NCI-H748 (cell line): ENCODE data around the gene MCL1.

Experiments used
- DNase-seq: peaks from one replicate; lab custom pipeline; 2025; ENCODE audit not compliant: unreplicated experiment; lab: John Stamatoyannopoulos, UW

The MCL1 gene

DNA sequence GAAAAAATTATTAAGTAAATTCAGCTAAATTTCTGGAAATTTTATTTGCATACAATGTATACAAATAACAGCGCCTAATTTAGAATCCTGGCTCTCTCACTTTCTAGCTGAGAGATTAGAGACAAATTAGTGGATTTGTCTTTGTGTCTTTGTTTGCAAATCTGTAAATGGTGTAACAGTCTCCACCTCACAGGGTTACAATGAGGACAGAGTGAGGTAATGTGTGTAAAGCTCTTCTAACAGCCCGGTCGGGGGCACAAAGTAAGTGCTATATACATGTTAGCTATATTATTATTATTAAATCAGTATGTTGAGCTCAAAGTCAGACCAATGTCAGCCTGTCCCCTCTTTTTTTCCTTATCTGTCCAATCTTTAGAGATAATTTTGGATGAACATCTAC is 35.2 kb downstream of the MCL1 start:
- DNase-seq = peak; percentile 84

- DNase-seq = peak; percentile 97
Observed at GRCh38 chr1:150543500-150544143, 35.8 kb downstream of the MCL1 start.

DNA sequence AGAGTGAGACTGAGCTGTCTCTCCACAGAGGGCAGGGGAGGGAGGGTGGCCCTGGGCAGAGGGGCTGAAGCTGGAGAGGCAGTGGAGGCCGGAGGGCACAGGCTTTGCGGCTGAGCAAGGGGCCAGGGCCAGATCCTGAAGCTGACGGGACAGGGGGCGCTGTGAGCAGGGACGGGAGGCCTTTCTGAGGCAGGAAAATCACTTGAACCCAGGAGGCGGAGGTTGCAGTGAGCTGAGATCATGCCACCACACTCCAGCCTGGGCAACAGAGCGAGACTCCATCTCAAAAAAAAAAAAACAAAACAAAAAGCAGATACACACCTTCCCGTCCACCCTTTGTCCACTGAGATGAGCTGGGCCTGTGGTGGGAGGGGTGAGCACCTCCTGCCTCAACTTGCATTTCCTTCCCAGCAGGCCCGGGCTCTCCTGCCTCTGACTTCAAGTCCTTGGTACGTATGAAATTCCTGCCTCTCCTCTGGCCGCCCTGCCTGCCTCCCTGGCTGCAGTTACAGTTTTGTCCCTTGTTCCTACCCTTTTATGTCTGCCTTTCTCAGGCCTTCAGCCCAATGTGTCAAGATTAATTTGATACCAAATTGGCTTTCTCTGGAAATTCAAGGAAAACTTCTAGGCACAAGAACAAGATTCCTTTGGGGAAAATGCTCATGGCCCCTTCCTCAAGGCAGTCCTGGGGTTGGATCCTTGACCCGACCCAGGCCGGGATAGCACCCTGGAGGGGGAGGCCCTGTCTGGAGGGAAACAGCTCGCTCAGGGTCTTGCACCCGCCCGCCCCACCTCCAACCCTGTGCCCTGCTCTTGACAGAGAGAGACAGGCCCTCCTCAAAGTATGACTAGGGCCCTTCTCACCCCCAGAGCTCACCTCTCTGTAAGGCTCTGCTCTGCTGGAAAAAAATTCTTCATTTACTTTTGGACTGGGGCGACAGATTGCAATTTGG is 41.4 kb downstream of the MCL1 start:
- DNase-seq = no peak

- no peak for DNase-seq
Observed at GRCh38 chr1:150536836-150537731, 42.3 kb downstream of the MCL1 start.

DNA sequence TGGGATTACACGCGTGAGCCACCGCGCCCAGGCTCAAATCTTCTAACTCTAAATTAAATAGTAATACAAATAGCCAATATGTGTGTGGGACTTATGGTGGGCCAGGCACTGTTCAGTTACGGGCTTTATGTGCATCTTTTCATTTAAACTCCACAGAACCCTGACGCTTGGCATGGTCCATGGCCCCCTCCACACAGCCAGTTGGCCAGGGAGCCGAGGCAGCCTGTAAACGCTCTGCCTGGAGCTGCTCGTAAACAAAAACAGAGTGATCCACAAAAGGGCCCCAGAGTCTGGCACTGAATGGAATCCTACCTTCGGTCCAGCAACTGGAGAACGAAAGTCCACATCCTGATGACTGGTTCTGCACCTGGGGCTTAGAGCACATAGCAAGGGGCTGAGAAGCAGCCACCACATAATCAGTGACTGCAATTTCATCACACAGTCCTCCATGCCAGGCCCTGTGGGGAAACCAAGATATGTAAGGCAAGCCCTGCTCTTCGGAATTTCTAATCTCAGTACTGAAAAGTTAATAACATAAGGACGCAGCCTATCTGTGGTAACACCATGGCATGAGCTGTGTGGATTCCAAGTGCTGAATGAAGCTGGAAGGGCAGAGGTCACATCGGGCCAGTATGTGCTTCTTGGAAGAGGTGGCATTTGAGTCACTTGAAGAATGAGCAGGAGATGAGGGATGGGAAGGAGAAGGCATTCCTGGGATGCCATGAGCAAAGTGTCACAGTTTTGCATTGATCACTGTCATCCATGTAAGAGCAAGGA is 43.7 kb downstream of the MCL1 start:
- no peak for DNase-seq

GRCh38 chr1:150534002-150534401 is 45.4 kb downstream of the MCL1 start:
- DNase-seq = no peak

DNA sequence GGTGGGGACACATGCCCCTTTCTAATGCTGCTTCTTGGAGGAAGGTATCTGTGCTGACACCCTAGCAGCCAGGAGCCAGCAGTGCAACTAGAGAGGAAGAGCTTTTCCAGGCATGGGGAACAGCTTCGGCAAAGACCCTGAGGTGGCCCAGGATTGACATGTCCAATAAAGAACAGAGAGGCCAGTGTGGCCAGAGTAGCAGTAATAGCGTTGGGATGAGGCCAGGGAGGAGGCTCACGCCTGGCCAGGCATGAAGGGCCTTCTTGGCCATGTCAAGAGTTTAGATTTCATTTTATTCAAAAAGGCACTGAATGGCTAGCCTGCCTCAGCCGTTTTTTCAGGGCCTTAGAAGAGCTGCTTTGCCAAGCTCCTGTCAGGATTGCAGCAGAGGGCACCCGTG is 46.5 kb downstream of the MCL1 start:
- DNase-seq = no peak

DNA sequence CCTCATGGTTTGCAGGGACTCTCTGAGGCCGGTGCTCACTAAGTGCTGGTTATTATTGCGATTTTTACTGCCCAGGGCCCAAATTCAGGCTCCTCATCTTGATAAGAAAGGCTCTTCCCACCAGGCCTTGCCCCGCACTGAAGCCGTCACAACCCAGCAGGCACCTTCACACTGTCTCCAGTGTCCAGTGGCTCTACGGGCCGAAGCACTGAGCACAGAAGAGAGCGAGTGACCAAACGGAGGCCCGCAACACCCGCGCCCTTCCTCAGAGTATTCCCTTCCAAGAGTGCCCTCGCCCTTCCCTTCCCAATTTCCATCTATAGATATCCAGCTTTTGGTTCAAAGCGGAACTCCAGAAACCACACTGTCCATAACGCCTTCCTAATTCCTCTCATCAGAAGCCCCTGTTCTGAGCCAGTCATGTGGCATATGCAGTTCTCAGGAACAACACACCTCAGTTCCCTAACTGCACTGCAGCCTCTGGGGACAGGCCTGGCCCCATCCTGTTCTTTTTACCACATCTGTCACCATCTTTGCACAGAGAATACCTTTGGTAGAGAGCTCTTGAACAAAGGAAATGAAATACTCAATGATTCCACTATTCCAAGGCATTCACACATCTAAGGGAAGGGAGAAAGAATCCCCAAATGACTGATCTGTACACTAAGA is 48.8 kb downstream of the MCL1 start:
- no peak for DNase-seq

- no peak for DNase-seq
Observed at GRCh38 chr1:150529017-150529416, 50.4 kb downstream of the MCL1 start.

GRCh38 chr1:150528196-150528595 is 51.2 kb downstream of the MCL1 start:
- DNase-seq = no peak

DNA sequence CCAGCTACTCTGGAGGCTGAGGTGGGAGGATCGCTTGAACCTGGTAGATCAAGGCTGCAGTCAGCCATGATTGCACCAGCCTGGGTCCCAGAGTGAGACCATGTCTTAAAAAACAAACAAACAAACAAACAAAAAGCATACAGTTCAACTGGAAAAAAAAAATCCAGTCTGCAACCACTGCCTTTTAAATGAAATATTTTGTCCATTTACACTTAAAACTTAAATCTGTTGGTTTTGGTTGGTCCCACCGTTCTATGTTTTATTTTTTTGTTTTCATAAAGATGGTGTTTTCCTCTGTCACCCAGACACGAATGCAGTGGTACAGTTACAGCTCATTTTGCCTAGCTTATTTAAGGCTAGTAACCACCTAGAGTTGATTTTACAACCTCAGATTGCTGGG is 54.1 kb downstream of the MCL1 start:
- DNase-seq = no peak
